ENCODE measurements around the gene SBNO2.

Gene SBNO2

DNA sequence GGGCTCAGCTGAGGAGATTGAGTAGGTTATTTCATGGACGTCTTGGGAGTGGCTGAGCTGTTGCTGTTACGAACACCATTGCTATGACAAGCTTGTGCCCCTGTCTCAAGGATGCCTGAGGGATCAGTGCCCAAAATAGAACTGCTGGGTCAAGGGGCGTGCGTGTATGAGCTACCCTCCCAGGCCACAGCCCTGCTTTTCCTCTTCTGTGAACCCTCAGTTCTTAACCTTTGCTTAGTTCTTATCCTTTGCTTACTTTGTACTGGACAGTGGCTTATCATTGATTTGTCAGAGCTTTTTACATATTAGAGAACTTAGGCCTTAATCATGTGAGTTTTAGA is 98.1 kb downstream of the SBNO2 start:
- DNase-seq (ENCODE audit: low read depth in 1 of 2, low spot score in 1 of 2): no peak

DNA sequence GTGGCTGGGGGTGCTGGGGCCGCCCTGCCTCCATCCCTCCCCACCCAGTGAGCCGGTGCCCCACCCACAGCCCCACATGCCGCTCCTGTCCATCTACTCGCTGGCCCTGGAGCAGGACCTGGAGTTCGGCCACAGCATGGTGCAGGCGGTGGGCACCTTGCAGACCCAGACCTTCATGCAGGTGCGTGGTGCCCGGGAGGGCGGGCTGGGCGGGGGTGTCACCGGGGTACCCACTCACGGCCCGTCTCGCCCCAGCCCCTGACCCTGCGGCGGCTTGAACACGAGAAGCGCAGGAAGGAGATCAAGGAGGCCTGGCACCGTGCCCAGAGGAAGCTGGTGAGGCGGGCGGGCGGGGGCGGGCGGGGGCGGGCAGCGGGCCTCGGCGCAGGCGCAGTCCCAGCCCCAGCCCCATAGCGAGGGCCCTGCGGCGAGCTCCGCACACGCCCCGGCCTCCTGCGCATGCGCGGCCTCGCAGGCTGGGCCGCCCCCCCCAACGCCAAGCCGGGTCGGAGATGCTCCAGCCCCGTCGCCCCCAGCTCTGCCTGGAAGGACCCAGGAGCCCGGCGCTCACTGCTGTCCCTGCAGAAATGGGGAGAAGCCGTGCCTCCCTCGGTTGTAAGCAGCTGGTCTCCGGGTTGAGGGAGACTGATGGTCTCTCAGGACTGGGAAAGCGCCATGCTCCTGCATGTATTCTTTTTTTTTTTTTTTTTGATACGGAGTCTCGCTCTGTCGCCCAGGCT is 99.4 kb downstream of the SBNO2 start:
- DNase-seq (ENCODE audit: low read depth in 1 of 2, low spot score in 1 of 2): peak; percentile 85 to 98

DNA sequence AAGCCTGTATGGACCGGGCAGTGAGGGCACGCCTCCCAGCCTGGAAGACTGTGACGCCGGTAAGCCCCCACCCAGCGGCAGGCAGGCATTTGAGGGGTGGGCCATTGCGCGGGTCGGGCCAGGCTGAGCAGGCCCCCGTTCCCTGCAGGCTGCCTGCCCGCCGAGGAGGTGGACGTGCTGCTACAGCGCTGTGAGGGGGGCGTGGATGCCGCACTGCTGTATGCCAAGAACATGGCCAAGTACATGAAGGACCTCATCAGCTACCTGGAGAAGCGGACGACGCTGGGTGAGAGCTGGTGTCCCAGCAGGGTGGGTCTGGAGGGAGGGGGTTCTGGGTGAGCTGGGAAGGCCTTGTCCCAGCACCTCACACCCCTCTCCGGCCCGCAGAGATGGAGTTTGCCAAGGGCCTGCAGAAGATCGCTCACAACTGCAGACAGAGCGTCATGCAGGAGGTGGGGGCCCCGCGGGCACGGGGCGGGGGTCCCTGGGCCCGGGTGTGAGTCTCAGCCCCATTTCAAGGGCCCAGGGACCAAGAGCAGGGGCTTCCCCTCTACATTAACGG is 100.0 kb downstream of the SBNO2 start:
- DNase-seq (ENCODE audit: low read depth in 1 of 2, low spot score in 1 of 2): no peak

DNA sequence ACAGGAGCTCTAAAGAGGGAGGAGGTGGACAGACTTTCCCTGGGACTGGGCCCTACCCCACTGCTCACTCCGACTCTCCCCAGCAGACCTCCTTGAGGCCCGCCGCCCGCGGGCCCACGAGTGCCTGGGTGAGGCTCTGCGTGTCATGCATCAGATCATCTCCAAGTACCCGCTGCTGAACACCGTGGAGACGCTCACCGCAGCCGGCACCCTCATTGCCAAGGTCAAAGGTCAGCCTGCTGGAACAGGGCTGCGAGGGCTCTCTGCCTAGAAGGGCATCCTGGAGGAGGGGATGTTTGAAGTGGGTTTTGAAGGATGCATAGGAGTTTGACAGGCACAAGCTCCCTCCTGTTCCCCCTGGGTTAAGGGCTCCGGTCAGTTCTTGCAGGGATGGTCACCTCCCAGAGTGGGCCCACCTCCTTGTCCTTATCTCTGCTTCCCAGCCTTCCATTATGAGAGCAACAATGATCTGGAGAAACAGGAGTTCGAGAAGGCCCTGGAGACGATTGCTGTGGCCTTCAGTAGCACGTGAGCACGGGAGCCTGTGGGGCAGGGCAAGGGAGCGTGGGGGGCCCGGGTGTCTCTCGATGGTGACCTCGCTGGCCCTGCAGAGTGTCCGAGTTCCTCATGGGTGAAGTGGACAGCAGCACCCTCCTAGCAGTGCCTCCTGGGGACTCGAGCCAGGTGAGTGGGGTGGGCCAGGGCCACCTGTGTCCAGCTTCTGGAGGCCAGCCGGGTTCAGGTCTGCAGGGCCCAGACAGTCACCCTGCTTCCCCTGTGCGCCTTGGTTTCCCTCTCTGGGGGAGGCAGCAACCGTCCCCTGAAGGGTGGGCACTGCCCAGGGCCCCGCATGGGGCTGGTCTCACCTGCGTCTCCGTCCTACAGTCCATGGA is 100.8 kb downstream of the SBNO2 start:
- DNase-seq (ENCODE audit: low read depth in 1 of 2, low spot score in 1 of 2): no peak

DNA sequence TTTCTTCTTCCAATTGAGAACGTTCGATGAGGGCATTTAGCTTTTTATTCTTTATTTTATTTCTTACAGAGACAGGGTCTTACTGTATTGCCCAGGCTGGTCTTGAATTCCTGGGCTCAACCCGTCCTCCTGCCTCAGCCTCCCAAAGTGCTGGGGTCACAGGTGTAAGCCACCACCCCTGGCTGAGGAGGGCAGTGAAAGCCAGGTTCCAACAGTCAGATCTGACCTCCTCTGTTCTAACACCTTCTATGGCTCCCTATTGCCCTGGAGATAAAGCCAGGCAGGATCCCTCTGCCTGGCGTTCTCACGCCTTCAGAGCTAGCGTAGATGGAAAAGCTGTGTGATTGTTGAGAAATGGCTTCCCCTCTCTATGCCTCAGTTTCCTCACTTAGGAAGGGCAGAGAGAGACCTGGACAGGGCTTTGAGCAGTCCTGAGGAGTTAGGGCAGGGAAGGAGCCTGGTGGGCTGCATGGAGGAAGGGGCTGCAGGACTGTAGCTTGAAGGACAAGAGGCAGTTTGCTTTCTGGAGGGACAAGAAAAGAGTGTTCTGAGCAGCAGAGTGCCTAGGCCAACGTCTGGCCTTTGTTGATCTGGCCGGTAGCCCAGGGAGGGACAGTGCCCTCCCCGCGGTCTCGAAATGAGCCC is 101.6 kb downstream of the SBNO2 start:
- no peak for DNase-seq (ENCODE audit: low read depth in 1 of 2, low spot score in 1 of 2)

DNA sequence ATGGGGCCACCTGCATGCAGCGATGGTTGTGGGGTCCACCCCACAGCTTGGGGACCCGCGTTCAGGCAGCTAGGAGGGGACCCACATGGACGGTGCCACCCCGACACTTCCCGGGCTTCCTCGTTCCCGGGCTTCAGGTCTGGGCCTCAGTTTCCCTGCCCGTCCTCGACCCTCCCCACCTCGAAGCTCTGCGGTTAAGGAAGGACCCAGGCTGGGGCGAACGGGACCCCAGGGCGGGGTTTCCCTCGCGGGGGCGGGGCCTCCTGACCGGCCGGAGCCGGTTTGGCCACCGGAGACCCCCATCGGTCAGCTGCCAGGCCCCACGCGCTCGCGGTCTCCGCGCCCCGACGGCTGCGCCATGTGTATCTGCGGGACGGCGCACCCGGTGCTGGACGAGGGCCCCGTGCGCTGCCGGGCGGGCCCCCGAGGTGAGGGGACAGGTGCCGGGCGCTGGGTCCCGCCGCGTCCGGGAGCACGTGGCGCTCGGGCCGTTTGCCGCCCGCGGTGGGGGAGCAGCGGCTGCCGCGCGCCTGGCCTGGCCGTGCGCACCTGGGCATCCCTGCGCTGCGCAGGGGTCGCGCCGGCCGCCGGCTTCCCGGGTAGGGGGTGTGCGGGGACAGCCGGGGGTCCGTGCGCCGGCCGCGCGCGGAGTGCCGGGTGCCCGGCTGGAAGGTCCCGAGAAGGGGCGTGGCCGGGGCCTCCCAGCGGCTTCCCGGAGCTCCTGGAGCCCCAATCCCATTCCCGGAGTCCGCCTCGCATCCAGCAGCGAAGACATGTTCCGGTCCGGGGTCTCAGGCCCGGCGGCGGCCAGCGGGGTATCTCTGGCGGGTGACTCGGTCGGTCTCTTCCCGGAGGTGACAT is 102.9 kb downstream of the SBNO2 start:
- DNase-seq (ENCODE audit: low read depth in 1 of 2, low spot score in 1 of 2): no peak

DNA sequence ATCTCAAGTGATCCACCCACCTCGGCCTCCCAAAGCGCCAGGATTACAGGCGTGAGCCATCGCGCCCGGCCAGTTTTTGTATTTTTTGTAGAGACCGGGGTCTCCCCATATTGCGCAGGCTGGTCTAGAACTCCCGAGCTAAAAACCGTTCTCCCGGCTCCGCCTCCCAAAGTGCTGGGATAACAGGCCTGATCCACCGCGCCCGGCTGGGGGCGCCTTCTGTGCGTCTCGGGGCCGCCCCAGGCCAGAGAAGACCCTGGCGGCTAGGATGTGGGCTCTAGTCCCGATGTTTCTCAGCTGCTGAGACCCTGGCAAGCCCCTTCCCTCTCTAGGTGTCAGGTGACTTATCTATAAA is 103.5 kb downstream of the SBNO2 start:
- no peak for DNase-seq (ENCODE audit: low read depth in 1 of 2, low spot score in 1 of 2)

DNA sequence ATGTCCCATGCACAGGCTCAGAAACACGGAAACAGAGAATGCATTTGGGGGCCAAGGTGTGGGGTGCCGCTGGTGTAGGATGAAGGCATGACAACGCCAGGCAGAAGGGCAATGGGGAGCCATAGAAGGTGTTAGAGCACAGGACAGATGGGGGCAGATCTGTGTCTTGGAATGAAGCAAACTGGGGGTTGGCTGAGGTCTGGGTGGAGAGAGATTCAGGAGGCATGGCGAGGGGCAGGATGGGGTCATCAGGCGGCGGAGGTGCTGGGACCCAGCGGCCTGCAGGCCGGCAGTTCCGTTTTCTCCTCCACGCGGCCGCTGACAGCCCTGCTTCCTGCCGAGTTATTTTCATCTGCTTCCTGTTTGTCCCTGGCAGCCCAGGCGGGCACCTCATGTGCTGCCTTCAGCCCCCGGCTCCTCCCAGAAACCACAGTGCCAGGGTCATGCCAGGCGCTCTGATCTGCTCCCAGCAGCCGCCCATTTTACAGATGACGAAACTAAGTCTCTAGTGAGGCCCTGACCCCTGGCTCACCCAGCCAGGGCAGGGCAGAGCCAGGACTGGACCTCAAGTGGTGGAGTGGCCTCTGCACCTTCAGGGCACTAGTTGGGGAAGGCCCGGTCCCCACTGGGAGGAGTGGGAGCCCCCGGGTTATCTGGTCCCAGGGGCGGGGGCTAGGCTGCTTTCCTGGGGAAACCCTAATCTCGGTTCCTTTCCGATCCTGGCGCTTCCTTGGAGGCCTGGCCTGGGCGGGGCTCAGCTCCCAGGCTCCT is 104.9 kb downstream of the SBNO2 start:
- peak; percentile 44 to 57 for DNase-seq (ENCODE audit: low read depth in 1 of 2, low spot score in 1 of 2)

DNA sequence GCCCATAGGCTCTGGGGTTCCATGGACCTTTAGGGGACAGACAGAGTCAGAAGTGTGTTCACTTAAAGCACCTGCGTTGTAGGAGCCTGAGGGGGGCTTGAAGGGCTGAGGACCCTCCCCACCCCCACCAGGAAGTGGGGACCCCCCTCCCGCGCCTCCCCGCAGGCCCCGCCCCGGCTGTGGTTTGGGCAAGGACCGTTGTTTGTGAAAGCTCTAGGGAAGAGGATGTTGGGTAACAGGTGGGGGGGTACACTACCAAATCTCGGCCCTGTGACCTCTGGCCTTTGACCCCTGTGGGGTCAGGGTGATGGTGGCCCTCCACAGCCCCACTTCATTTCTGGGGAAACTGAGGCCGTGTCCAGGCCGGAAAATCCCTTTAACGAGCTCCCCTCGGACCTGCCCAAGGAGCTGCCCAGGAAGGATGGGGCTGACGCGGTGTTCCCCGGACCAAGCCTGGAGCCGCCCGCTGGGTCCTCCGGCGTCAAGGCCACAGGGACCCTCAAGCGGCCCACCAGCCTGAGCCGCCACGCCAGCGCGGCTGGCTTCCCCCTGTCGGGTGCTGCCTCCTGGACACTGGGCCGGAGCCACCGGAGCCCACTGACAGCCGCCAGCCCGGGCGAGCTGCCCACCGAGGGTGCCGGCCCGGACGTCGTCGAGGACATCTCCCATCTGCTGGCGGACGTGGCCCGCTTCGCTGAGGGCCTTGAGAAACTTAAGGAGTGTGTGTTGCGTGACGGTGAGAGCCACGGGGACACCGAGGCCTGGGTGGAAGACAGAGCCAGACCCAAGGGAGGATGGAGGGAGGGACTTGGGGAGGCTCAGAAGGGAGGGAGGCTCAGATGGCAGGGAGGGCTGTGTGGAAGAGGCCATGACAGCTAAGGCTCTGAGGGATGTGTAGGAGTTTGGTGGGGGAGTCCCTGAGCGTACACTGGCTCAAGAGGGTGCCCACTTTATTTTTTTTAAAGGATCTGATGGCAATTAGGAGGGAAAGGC is 105.8 kb downstream of the SBNO2 start:
- peak in 1 of 2 donors; percentile 60 for DNase-seq (ENCODE audit: low read depth in 1 of 2, low spot score in 1 of 2)

DNA sequence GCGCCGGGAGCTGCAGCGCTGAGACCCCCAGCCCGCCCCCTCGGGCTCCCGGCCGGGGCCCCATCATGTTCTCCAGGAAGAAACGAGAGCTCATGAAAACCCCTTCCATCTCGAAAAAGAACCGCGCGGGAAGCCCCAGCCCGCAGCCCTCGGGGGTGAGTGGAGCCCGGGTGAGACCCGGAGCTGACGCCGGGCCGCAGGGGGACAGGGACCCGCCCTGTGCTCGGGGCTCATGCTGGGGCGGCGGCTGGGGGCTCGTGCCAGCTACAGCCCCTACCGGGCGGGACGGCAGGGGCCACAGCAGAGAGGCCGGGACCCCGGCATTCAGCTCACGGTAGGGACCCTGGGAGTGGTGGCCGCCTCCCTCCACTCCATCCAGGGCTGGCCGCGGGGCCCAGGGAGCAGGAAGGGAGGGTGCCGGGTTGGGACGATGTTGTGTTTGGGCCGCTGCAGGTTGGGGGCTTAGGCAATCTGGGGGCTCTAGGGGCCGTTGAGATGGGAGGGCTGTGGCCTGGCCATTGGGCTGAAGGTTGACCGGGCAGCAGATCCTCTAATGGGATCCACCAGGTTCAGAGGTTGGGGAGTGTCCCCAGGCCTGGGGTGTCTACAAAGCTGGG is 106.6 kb downstream of the SBNO2 start:
- DNase-seq (ENCODE audit: low read depth in 1 of 2, low spot score in 1 of 2): peak in 1 of 2 donors; percentile 57

DNA sequence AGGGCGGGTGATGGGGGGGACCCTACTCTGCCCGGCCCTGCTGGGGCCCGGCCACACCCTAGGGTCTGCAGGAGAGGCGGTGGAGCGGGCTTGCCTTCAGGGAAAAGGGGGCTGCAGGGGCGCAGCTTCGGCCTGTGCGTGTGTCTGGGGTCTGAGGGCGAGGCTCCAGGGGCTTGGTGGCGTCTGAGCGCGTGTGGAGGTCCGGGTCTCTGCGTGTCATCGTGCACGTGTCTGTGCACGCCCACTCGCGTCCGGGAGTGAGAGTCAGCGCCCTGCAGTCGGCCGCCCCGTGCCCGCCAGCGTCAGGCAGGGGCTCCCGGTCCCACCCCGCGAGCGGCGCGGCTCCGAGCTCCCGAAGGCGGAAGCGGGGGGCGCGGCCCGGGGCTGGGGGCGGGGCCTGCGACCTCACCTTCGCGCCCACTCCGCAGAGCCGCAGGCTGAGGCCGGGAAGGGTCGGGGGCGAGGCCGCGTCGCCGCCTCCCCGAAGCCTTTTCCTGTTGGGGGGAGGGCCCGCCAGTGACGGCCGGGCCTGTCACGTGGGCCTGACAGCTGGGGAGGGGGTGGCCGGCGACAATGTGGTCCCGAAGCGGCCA is 107.2 kb downstream of the SBNO2 start, which contains the start of gene ARHGAP45:
Gene ARHGAP45 (plus strand): TSS at position 420 of the 593 bp plus-strand sequence. CDS start 239 bp downstream, outside the sequence.
- peak; percentile 55 to 73 for DNase-seq (ENCODE audit: low read depth in 1 of 2, low spot score in 1 of 2)

DNA sequence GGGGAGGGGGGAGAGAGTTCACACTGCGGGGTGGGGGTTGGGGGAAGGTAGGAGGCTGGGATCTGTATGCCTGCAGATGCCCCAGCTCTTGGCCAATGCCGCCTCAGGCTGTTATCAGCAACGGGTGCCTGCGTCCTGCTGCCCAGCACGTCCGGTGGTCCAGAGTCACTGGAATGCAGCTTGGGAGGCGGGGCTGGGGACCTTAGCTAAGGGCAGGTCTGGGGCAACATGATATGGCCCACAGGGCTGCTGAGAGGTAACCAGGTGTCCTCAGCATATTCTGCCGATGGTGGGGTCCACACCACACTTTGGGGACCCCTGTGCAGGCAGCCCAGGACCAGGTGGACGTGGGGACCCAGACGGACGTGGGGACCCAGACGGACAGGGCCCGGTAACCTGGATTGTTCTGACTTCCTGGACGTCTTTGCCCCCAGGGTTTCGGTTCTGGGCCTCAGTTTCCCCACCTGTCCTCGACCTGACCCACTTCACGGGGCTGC is 107.8 kb downstream of the SBNO2 start:
- DNase-seq (ENCODE audit: low read depth in 1 of 2, low spot score in 1 of 2): no peak

DNA sequence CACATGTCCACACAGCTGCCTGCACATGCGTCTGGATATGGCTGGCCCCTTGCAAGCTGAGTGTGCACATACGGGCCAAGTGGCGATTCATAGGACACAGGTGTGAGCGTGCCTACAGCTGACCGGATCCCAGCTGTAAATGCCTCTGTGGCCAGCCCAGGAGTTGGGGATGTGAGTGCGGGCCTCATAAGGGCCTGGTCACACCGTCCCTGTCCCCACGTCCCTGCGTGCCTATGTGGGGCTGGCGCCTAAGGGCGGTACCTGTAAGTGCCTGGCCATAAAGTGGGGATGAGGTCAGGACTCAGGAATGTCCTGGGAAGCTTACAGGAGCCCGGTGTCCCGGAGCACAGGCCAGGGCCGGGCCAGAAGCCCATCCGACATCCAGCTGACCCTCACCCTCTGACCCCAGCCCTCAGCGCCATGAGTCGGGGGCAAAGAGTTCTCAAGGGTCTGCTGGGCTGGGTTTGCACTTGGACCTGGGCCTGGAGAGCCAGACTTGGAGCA is 108.4 kb downstream of the SBNO2 start:
- no peak for DNase-seq (ENCODE audit: low read depth in 1 of 2, low spot score in 1 of 2)

DNA sequence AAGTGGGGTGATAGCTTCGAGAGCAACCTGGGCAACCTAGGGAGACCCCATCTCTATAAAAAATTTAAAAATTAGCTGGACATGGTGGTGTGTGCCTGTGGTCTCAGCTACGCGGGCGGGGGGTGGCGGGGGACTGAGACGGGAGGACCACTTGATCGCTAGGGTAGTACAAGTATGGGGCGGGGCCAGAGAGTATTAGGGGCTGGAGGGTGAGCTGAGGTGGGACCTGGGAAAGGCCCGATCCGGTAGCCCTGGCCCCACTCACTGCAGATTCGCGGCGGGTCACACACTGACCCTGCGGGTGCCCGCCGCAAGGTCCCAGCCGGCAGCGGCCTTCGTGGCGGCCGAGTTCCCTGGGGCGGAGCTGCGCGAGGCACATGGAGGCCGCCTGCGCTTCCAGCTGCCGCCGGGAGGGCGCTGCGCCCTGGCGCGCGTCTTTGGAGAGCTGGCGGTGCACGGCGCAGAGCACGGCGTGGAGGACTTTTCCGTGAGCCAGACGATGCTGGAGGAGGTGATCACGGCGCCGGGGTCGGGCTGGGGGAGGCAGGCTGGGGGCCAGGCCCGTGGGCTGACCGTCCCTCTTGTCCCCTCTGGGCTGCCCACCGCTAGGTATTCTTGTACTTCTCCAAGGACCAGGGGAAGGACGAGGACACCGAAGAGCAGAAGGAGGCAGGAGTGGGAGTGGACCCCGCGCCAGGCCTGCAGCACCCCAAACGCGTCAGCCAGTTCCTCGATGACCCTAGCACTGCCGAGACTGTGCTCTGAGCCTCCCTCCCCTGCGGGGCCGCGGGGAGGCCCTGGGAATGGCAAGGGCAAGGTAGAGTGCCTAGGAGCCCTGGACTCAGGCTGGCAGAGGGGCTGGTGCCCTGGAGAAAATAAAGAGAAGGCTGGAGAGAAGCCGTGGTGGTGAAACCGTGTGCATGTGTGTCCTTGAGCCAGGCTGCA is 109.1 kb downstream of the SBNO2 start:
- peak in 1 of 2 donors; percentile 61 for DNase-seq (ENCODE audit: low read depth in 1 of 2, low spot score in 1 of 2)

DNA sequence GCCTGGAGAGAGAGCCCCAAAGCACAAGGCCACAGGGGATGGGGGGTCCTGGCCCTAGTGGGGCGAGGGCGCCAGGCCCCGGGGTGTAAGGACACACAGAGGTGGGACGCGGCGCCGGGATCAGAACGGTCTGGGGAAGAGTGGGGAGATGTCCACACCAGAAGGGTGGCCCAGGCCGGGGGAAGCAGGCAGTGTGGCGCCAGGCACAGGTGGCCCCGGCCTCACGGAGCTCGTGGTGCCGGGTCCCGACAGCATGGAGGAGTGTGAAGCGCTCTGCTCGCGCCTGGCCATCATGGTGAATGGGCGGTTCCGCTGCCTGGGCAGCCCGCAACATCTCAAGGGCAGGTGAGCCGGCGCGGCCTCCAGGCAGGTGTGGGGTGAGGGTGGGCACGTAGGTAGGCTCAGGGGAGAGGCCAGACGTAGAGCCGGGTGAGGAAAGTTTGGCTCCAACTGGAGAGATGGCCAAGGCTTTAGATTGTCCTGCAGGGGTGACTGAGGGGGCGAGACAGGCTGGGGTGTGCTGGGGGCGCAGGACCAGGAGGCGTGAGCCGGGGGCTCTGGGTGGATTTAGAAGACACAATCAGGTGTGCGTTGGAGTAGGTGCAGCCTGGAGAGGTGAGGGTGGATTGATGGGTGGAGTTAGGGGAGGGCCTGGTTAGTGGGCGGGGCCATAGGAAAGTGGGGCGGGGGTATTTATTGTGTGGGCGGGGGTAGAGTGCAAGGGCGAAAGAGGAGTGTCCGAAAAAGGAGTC is 110.0 kb downstream of the SBNO2 start:
- no peak for DNase-seq (ENCODE audit: low read depth in 1 of 2, low spot score in 1 of 2)
